CD14-positive monocyte (primary cell): Measurements from ENCODE around the gene GMDS. TPM values are rescaled to one million over a fixed set of nuclear protein-coding genes. Genes with fewer than 3 reads are reported as not detected.
A peak's percentile ranks its signal among the peaks of the same experiment; 100 is the strongest.

Source experiments
- DNase-seq, 3 donors: peaks; one replicate each; pipeline ENCODE4 v3.0.0-alpha.2; 2011 to 2022
- H2AFZ ChIP-seq: 2 replicates; pipeline ENCODE4 v1.6.0; 2012; ENCODE audit warnings: mild to moderate bottlenecking, low read depth, low read length, inconsistent platforms; ENCODE audit not compliant: insufficient read depth, poor library complexity, severe bottlenecking
- H3K27ac ChIP-seq, 2 donors: 1 replicate in 1 of 2; 2 replicates in 1 of 2; pipeline ENCODE4 v1.5.1; 2012 to 2013; ENCODE audit warnings: low read length in 2 of 2, control low read depth in 1 of 2, inconsistent platforms in 1 of 2, low read depth in 1 of 2, mild to moderate bottlenecking in 1 of 2
- H3K27me3 ChIP-seq, 2 donors: one replicate each; pipeline versions ENCODE4 v1.6.0 to v1.6.1; 2011 to 2013; ENCODE audit warnings: low read length in 2 of 2; ENCODE audit not compliant: control insufficient read depth in 2 of 2, insufficient read depth in 2 of 2
- H3K36me3 ChIP-seq, 2 donors: replicated peaks in 1 of 2; 1 replicate in 1 of 2; 2 replicates in 1 of 2; pipeline versions ENCODE4 v1.5.1 to v1.6.1; 2012 to 2013; ENCODE audit warnings: low read length in 2 of 2, control low read depth in 1 of 2, inconsistent platforms in 1 of 2, mild to moderate bottlenecking in 1 of 2; ENCODE audit not compliant: insufficient read depth in 2 of 2, control insufficient read depth in 1 of 2
- H3K4me1 ChIP-seq, 2 donors: 1 replicate in 1 of 2; 2 replicates in 1 of 2; pipeline versions ENCODE4 v1.5.1 to v1.6.1; 2012 to 2013; ENCODE audit warnings: low read length in 2 of 2, control low read depth in 1 of 2, inconsistent platforms in 1 of 2, mild to moderate bottlenecking in 1 of 2, moderate library complexity in 1 of 2; ENCODE audit not compliant: insufficient read depth in 2 of 2, control insufficient read depth in 1 of 2
- H3K4me2 ChIP-seq: replicated peaks from 2 replicates; pipeline ENCODE3; 2012; ENCODE audit warnings: low read length, moderate library complexity, mild to moderate bottlenecking; ENCODE audit not compliant: poor library complexity, severe bottlenecking; ENCODE audit errors: extremely low read depth
- H3K4me3 ChIP-seq, 3 experiments: fragments of 200-600 bp in 1 of 3; sonication (generic) in 1 of 3; replicated peaks in 1 of 3; 1 replicate in 2 of 3; 2 replicates in 1 of 3; pipeline ENCODE4 v1.5.1; 2011 to 2013; ENCODE audit warnings: low read length in 3 of 3, mild to moderate bottlenecking in 3 of 3, control low read depth in 2 of 3, low read depth in 2 of 3, inconsistent platforms in 1 of 3, moderate library complexity in 1 of 3
- H3K79me2 ChIP-seq: 2 replicates; pipeline ENCODE4 v1.6.0; 2012; ENCODE audit warnings: mild to moderate bottlenecking, control low read depth, inconsistent platforms, low read length, moderate library complexity; ENCODE audit not compliant: insufficient read depth
- H3K9ac ChIP-seq: 2 replicates; pipeline ENCODE4 v1.6.0; 2017; ENCODE audit warnings: low read length, mild to moderate bottlenecking; ENCODE audit not compliant: insufficient read depth, poor library complexity, severe bottlenecking
- H3K9me3 ChIP-seq, 2 donors: replicated peaks in 1 of 2; 1 replicate in 1 of 2; 2 replicates in 1 of 2; pipeline versions ENCODE4 v1.5.1 to v1.6.1; 2012 to 2013; ENCODE audit warnings: low read length in 2 of 2, control low read depth in 1 of 2; ENCODE audit not compliant: control insufficient read depth in 1 of 2, insufficient read depth in 1 of 2
- H4K20me1 ChIP-seq: 2 replicates; pipeline ENCODE4 v1.6.0; 2012; ENCODE audit warnings: mild to moderate bottlenecking, low read length, control low read depth, moderate library complexity; ENCODE audit not compliant: insufficient read depth
- H3K27ac Mint-ChIP-seq, 7 donors: one replicate each; pipeline ENCODE4 v1.8.0; 2020; ENCODE audit warnings: mild to moderate bottlenecking in 7 of 7, mixed read lengths in 7 of 7, moderate library complexity in 6 of 7, inconsistent platforms in 2 of 7
- H3K27me3 Mint-ChIP-seq, 3 donors: one replicate each; pipeline ENCODE4 v1.8.0; 2021 to 2022; ENCODE audit warnings: low read depth in 3 of 3, mild to moderate bottlenecking in 3 of 3, mixed read lengths in 3 of 3, moderate library complexity in 3 of 3, inconsistent platforms in 1 of 3
- H3K36me3 Mint-ChIP-seq, 2 donors: one replicate each; pipeline ENCODE4 v1.8.0; 2020; ENCODE audit warnings: mixed read lengths in 2 of 2, inconsistent platforms in 1 of 2, mild to moderate bottlenecking in 1 of 2
- H3K4me1 Mint-ChIP-seq: one replicate; pipeline ENCODE4 v1.8.0; 2020; ENCODE audit warnings: mild to moderate bottlenecking, mixed read lengths
- H3K4me3 Mint-ChIP-seq, 2 donors: one replicate each; pipeline ENCODE4 v1.8.0; 2020; ENCODE audit warnings: mild to moderate bottlenecking in 2 of 2, mixed read lengths in 2 of 2, moderate library complexity in 1 of 2
- H3K9me3 Mint-ChIP-seq, 7 donors: one replicate each; pipeline ENCODE4 v1.8.0; 2020 to 2022; ENCODE audit warnings: mixed read lengths in 7 of 7, mild to moderate bottlenecking in 6 of 7, moderate library complexity in 6 of 7, inconsistent platforms in 2 of 7
- WGBS: methylation state at CpG from one replicate; pipeline ENCODE4 v1.1.5; 2013; ENCODE audit warnings: missing lambda C conversion rate; ENCODE audit not compliant: insufficient coverage; 5-methylcytosine and 5-hydroxymethylcytosine counted together
- intact Hi-C, 2 donors: fragments of 100-400 bp; cut with micrococcal nuclease; formaldehyde crosslinking; loops; one replicate each; pipeline versions ENCODE4 v1.15.0 to v1.15.1; 2023
- polyA plus RNA-seq, 3 donors: library from polyadenylated mRNA; depleted of rRNA in 1 of 3; unstranded in 2 of 3; stranded (reverse) in 1 of 3; fragments of 300-500 nt in 2 of 3; fragments of >200 nt in 1 of 3; fragmentation: Illumina TruSeq in 2 of 3; gene quantifications; 1 replicate in 2 of 3; 2 replicates in 1 of 3; pipeline ENCODE4 v1.2.3, GENCODE V29; 2012 to 2021
- TF ChIP-seq, protein P1 (sequence below): fragments of 200-600 bp; IDR thresholded peaks from one replicate; pipeline ENCODE4 v1.8.0; 2022; ENCODE audit warnings: antibody characterized with exemption, mild to moderate bottlenecking

GMDS gene
- polyA plus RNA-seq, 3 donors = 10.5 to 19.9 (median 17.6) TPM

DNA sequence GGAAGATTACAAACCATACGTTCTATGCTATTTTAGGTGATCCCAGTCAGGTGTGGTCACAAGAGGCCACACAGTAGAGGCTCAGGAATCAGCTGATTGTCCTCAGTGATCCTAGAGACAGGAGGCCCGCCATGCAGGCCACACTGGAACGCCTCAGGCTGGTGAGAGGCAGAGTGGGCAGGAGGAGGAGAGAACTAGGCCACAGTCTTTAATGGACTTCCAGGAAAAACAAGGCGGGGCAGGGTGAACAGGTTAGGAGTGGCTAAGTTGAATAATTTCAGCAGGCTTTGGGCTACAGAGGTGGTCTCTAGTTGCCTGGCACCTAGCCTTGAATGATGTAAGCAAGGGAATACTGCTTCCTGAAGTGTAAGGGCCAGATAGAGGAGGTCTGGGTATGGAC is 101.2 kb downstream of the GMDS start:
- no peaks in the 10 kb centered on the region for H3K36me3 ChIP-seq
- no peak overlapping the region for H3K4me2 ChIP-seq
- Mint-ChIP-seq H3K9me3 (no peaks in the 10 kb centered on the region), H3K4me1 (peaks cover 31% of the 10 kb centered on the region), H3K36me3 (no peaks in the 10 kb centered on the region), H3K4me3 (no peak overlapping the region), H3K27ac (no peak overlapping the region), H3K27me3 (peaks cover 0 to 4% (median 2%) of the 10 kb centered on the region in 3 donors)
- TF ChIP-seq, protein P1, sequence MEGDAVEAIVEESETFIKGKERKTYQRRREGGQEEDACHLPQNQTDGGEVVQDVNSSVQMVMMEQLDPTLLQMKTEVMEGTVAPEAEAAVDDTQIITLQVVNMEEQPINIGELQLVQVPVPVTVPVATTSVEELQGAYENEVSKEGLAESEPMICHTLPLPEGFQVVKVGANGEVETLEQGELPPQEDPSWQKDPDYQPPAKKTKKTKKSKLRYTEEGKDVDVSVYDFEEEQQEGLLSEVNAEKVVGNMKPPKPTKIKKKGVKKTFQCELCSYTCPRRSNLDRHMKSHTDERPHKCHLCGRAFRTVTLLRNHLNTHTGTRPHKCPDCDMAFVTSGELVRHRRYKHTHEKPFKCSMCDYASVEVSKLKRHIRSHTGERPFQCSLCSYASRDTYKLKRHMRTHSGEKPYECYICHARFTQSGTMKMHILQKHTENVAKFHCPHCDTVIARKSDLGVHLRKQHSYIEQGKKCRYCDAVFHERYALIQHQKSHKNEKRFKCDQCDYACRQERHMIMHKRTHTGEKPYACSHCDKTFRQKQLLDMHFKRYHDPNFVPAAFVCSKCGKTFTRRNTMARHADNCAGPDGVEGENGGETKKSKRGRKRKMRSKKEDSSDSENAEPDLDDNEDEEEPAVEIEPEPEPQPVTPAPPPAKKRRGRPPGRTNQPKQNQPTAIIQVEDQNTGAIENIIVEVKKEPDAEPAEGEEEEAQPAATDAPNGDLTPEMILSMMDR = no peak
- H3K4me3 ChIP-seq = no peak overlapping the region
- 90% methylated on average over 4 of the region's 4 CpGs for WGBS
- H3K9ac ChIP-seq = no peak overlapping the region
- no peaks in the 10 kb centered on the region for H3K79me2 ChIP-seq
- intact Hi-C loops = no loop called here
- no peak overlapping the region for H2AFZ ChIP-seq
- no peak overlapping the region for H3K27ac ChIP-seq
- no peaks in the 10 kb centered on the region for H3K27me3 ChIP-seq
- peaks cover 14% of the 10 kb centered on the region for H4K20me1 ChIP-seq
- peaks cover 5 to 8% of the 10 kb centered on the region in 2 donors for H3K4me1 ChIP-seq
- DNase-seq = no peak
- H3K9me3 ChIP-seq = no peaks in the 10 kb centered on the region

DNA sequence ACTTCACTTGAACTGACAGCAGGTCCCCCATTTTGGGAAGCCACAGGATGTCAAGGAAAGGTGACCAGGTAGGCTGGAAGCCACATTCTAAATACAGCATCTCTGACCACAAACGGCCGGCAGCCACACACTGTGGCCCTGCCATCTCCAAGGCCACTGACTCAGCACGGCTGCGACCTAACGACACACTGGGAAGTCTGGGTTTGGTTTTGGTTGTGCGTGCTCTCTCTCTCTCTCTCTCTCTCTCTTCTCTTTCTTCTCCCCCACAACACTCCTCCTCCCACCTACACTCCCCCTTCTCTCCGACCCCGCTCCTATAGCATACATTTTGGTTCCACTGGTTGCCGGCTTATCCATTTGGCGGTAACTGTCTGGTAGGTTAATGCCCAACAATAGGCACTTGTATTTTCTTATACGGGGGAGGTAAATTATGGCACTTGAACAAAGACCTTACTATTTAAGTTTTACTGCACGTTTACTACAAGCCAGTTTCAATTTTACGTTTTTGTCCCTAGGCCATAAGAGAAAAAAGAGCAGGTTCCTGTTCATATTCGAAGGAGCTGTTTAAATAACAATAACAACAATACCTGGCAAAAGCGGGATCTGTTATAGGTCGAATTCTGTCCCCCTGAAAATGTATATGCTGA is 103.6 kb downstream of the GMDS start:
- H3K4me1 Mint-ChIP-seq = peaks cover 31% of the 10 kb centered on the region
- H3K4me3 Mint-ChIP-seq = peak overlapping the region in 1 of 2 donors; percentile 37

More for the DNA sequence above, 103.6 kb downstream of the GMDS start:
- Histone ChIP-seq H3K4me2 (no peak overlapping the region), H4K20me1 (peaks cover 14% of the 10 kb centered on the region), H3K9me3 (no peaks in the 10 kb centered on the region), H3K27ac (no peak overlapping the region), H3K9ac (no peak overlapping the region), H3K79me2 (no peaks in the 10 kb centered on the region), H3K27me3 (no peaks in the 10 kb centered on the region), H3K36me3 (no peaks in the 10 kb centered on the region), H3K4me1 (peaks cover 5 to 8% of the 10 kb centered on the region in 2 donors), H3K4me3 (no peak overlapping the region), H2AFZ (no peak overlapping the region)
- intact Hi-C loops = no loop called here
- no peak for DNase-seq
- Mint-ChIP-seq H3K36me3 (no peaks in the 10 kb centered on the region), H3K9me3 (no peaks in the 10 kb centered on the region), H3K27ac (peak overlapping the region in 1 of 7 donors; percentile 50), H3K27me3 (peaks cover 0 to 4% (median 0%) of the 10 kb centered on the region in 3 donors)
- TF ChIP-seq, protein P1 = no peak
- no CpG with 5 or more reads among the region's 16 CpGs for WGBS
